Stomach (tissue), 4 donors: ENCODE data around the gene PCGF3.

Experiments used
- EP300 ChIP-seq: sonication (generic); formaldehyde crosslinking; IDR thresholded peaks from one replicate; pipeline ENCODE4 v1.6.1; 2017; ENCODE audit warnings: antibody characterized with exemption
- TF ChIP-seq, protein P1 (sequence below), 7 experiments: fragments of 450-650 bp in 4 of 7; fragments of 200-600 bp in 3 of 7; sonication (generic) in 3 of 7; IDR thresholded peaks; one replicate each; pipeline ENCODE4 v1.5.1; 2016 to 2019; ENCODE audit warnings: antibody characterized with exemption in 7 of 7, control low read depth in 2 of 7, mild to moderate bottlenecking in 1 of 7

DNA sequence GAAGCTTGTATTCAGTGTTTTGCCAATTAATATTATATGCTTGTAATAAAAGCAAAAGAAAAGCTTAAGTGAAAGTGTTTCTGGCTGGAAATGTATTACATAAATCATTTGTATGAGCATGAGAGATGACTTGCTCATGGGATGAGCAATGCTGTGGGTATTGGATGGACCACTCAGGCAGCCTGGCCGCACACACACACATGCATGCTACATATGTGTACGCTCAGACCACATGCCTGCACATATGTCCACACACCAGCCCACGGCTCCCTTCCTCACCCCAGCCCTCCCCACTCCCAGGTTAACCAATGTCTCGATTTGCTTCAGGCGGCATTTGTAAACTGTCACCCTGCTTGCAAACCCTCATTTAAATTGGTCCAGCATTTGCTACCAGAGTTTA lies 64.4 kb downstream of the PCGF3 start:
- TF ChIP-seq, protein P1, sequence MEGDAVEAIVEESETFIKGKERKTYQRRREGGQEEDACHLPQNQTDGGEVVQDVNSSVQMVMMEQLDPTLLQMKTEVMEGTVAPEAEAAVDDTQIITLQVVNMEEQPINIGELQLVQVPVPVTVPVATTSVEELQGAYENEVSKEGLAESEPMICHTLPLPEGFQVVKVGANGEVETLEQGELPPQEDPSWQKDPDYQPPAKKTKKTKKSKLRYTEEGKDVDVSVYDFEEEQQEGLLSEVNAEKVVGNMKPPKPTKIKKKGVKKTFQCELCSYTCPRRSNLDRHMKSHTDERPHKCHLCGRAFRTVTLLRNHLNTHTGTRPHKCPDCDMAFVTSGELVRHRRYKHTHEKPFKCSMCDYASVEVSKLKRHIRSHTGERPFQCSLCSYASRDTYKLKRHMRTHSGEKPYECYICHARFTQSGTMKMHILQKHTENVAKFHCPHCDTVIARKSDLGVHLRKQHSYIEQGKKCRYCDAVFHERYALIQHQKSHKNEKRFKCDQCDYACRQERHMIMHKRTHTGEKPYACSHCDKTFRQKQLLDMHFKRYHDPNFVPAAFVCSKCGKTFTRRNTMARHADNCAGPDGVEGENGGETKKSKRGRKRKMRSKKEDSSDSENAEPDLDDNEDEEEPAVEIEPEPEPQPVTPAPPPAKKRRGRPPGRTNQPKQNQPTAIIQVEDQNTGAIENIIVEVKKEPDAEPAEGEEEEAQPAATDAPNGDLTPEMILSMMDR (IDR thresholded peaks at IDR 0.05), result no peak
- TF ChIP-seq EP300, result no peak
